ENCODE data around the gene MEPCE. TPM values are rescaled to one million over a fixed set of nuclear protein-coding genes. Genes with fewer than 3 reads are reported as not detected.

Gene MEPCE
- total RNA-seq, 1 experiment from 2014 or later: 85.9 TPM

DNA sequence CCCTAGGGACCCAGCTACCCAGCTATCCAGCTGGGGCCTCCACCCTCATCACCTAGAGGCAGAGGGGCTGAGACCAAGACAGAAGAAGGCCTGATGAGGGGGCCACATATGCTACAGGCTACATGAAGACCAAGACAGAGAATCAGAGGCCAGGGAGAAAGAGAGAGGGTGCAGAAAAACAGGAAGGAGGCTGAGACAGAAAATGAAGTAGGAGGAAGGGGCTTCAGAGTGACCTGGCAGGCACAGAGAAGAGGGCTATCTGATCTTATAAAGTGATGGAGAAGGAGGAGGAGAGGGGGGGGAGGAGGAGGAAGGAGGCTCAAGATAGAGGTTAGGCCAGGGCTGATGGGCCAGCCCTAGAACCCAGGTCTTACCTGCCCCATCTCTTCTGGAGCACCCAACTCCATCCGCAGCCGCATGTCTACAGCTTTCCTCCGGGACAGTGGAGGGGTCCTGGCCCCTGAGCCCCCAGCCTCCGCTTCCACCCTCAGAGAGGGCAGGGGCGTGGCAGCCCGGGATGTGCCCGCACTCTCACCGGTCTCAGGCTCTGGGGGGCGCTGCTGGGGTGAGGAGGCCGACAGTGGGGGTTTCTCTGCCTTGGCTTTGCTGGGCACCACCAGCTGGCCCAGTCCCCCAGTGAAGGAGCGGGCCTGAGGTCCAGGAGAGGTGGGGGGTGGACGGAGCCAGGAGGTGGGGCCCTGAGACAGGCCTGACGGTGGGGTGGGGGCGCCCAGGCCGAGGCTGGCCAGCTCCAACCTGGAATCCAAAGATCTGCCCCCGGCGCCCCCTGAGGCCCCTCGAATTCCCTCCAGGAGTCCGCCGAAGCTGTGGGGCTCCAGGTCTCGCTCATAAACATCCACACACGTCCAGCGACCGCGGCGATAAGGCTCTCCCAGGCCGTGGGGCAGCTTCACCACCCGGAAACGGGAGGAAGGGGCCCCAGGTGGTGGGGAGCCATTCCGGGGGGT is 47.6 kb downstream of the MEPCE start:
- Histone ChIP-seq H3K36me3 (ENCODE audit: insufficient read depth, low read length, poor library complexity, severe bottlenecking) (peaks cover 9% of the 10 kb centered on the region), H3K4me1 (ENCODE audit: insufficient read depth, low read length, poor library complexity, severe bottlenecking) (peaks cover 43% of the 10 kb centered on the region), H3K27me3 (replicated peaks; ENCODE audit: insufficient read depth, low read depth, low read length, poor library complexity) (no peaks in the 10 kb centered on the region), H3K4me3 (ENCODE audit: low read depth, low read length, poor library complexity, severe bottlenecking) (peak overlapping the region; percentile 87), H3K27ac (ENCODE audit: low read depth, low read length, poor library complexity, severe bottlenecking) (peak overlapping the region; percentile 81), H3K9me3 (ENCODE audit: low read depth, low read length, poor library complexity, severe bottlenecking) (no peaks in the 10 kb centered on the region)
- intact Hi-C loops (cut with micrococcal nuclease; ENCODE audit: unreplicated experiment): loop anchor here (5.0 kb wide), 1 partner anchor 195 kb away; the partner anchor contains the start of gene GNB2
- ChIA-PET POLR2A (ENCODE audit: low non-redundant PET) (no interaction called here), CTCF (interaction anchor here (0.7 kb wide), 1 partner anchor 32 kb away, joined by 6 read pairs; no protein-coding TSS in a partner anchor)
- no peak for DNase-seq (ENCODE audit: low spot score)
- TF ChIP-seq, protein P1, sequence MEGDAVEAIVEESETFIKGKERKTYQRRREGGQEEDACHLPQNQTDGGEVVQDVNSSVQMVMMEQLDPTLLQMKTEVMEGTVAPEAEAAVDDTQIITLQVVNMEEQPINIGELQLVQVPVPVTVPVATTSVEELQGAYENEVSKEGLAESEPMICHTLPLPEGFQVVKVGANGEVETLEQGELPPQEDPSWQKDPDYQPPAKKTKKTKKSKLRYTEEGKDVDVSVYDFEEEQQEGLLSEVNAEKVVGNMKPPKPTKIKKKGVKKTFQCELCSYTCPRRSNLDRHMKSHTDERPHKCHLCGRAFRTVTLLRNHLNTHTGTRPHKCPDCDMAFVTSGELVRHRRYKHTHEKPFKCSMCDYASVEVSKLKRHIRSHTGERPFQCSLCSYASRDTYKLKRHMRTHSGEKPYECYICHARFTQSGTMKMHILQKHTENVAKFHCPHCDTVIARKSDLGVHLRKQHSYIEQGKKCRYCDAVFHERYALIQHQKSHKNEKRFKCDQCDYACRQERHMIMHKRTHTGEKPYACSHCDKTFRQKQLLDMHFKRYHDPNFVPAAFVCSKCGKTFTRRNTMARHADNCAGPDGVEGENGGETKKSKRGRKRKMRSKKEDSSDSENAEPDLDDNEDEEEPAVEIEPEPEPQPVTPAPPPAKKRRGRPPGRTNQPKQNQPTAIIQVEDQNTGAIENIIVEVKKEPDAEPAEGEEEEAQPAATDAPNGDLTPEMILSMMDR (conservative IDR thresholded peaks at IDR 0.05; ENCODE audit: low read depth, low read length): peak; percentile 55
- TF ChIP-seq EZH2 (IDR thresholded peaks at IDR 0.05; ENCODE audit: borderline replicate concordance, low read depth, low read length, poor library complexity, severe bottlenecking): no peak
- BruUV-seq (replicated peaks): no TSS peak

DNA sequence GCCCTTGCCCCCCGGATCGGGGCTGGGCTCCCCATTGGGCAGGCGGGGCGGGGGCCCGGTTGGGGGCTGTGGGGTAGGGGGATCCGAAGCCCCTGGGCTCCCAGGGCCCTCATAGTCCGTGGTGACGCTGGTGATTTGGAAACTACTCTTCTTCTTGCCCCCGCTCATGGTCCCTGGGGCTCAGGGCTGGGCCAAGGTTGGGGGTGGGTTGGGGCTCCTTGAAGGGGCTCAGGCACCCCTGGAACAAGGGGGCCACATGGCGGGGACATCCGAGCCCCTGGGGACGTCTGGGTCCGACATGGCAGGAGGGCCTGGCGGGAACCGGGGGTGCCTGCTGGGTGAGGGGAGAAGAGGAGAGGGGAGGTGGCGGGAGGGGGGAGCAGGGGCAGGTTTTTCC is 48.2 kb downstream of the MEPCE start:
- no peaks in the 10 kb centered on the region for H3K27me3 ChIP-seq (replicated peaks; ENCODE audit: insufficient read depth, low read depth, low read length, poor library complexity)
- peak overlapping the region; percentile 87 for H3K4me3 ChIP-seq (ENCODE audit: low read depth, low read length, poor library complexity, severe bottlenecking)
- DNase-seq (ENCODE audit: low spot score): no peak
- POLR2A ChIA-PET (ENCODE audit: low non-redundant PET): no interaction called here
- CTCF ChIA-PET: interaction anchor here (0.7 kb wide), 1 partner anchor 31 kb away, joined by 6 read pairs; no protein-coding TSS in a partner anchor
- TF ChIP-seq, protein P1 (conservative IDR thresholded peaks at IDR 0.05; ENCODE audit: low read depth, low read length): no peak
- TF ChIP-seq EZH2 (IDR thresholded peaks at IDR 0.05; ENCODE audit: borderline replicate concordance, low read depth, low read length, poor library complexity, severe bottlenecking): no peak
- no peaks in the 10 kb centered on the region for H3K9me3 ChIP-seq (ENCODE audit: low read depth, low read length, poor library complexity, severe bottlenecking)
- H3K4me1 ChIP-seq (ENCODE audit: insufficient read depth, low read length, poor library complexity, severe bottlenecking): peaks cover 39% of the 10 kb centered on the region
- peak overlapping the region; percentile 81 for H3K27ac ChIP-seq (ENCODE audit: low read depth, low read length, poor library complexity, severe bottlenecking)
- intact Hi-C loops (cut with micrococcal nuclease; ENCODE audit: unreplicated experiment): loop anchor here (2.0 to 5.0 kb wide), 2 partner anchors 61 to 194 kb away; partner anchors contain the start of genes AGFG2 and GNB2
- peaks cover 9% of the 10 kb centered on the region for H3K36me3 ChIP-seq (ENCODE audit: insufficient read depth, low read length, poor library complexity, severe bottlenecking)
- BruUV-seq (replicated peaks): no TSS peak

DNA sequence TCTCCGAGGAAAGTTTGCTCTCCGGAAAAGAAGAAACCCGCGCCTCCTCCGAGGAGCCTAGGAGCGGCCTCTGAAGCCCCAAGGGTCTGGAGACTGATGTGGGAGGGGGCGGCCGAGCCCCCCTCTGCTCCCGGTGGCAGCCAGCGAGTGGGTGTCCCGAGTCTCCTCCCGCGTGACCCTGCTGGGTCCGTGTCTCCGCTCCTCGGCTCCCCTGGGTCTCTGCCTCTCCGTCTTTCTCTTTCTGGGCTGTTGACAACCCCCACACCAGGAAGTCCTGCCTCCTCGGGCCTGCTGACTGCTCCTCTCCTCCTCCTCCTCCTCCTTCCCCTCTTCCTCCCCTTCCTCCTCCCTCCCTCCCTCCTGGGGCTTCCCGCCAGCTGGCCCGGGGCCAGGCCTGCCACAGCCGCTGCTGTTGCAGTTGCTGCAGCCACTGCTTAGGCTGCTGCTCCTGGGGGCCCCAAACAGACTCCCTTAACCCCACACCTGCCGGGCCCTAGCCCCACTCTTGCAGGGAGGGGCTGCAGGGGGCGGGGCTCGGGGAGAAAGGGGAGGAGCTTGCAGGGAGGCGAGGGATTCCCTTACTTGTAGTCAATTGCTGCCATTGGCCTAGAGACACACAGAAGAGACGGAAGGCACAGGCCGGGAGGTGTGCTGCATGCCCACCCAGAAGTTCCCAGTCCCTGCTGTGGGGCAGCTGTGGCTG is 49.5 kb downstream of the MEPCE start, which contains the start of gene TSC22D4:
Gene TSC22D4, minus strand, starts transcription at position 257 of the 703 bp plus-strand sequence. CDS start 1,176 bp downstream, outside the sequence.
- ChIA-PET POLR2A (ENCODE audit: low non-redundant PET) (interaction anchor here (0.5 kb wide), 1 partner anchor 50 kb away, joined by 3 read pairs; no protein-coding TSS in a partner anchor), CTCF (interaction anchor here (1.0 to 1.5 kb wide), 2 partner anchors 9 to 80 kb away, joined by 8 to 10 read pairs; no protein-coding TSS in a partner anchor)
- Histone ChIP-seq H3K4me3 (ENCODE audit: low read depth, low read length, poor library complexity, severe bottlenecking) (peak within 1 kb of the TSS; percentile 87), H3K36me3 (ENCODE audit: insufficient read depth, low read length, poor library complexity, severe bottlenecking) (peaks cover 4% of the 10 kb centered on the region), H3K9me3 (ENCODE audit: low read depth, low read length, poor library complexity, severe bottlenecking) (no peaks in the 10 kb centered on the region), H3K27me3 (replicated peaks; ENCODE audit: insufficient read depth, low read depth, low read length, poor library complexity) (no peaks in the 10 kb centered on the region), H3K27ac (ENCODE audit: low read depth, low read length, poor library complexity, severe bottlenecking) (peak within 1 kb of the TSS; percentile 81), H3K4me1 (ENCODE audit: insufficient read depth, low read length, poor library complexity, severe bottlenecking) (peaks cover 31% of the 10 kb centered on the region)
- intact Hi-C loops (cut with micrococcal nuclease; ENCODE audit: unreplicated experiment): loop anchor here (2.0 to 5.0 kb wide), 2 partner anchors 60 to 193 kb away; partner anchors contain the start of genes AGFG2 and GNB2
- BruUV-seq (replicated peaks): no TSS peak
- peak; percentile 96 for DNase-seq (ENCODE audit: low spot score)
- no peak for TF ChIP-seq EZH2 (IDR thresholded peaks at IDR 0.05; ENCODE audit: borderline replicate concordance, low read depth, low read length, poor library complexity, severe bottlenecking)
- TF ChIP-seq, protein P1 (conservative IDR thresholded peaks at IDR 0.05; ENCODE audit: low read depth, low read length): no peak
